Measurements from ENCODE around the gene ADORA3.

The ADORA3 gene

GRCh38 chr1:111490220-111490619 lies 13.2 kb downstream of the ADORA3 start:
- TF ChIP-seq POLR2A (IDR thresholded peaks at IDR 0.05; ENCODE audit: extremely low read depth, insufficient read length) = no peak
- TF ChIP-seq CTCF (IDR thresholded peaks at IDR 0.05; ENCODE audit: low read depth, low read length) = no peak
- no peak for TF ChIP-seq MYC (IDR thresholded peaks at IDR 0.05; ENCODE audit: low read depth, low read length)
- TF ChIP-seq MAX (IDR thresholded peaks at IDR 0.05; ENCODE audit: low read depth, low read length) = no peak
- H3K4me3 ChIP-seq (ENCODE audit: low read depth, low read length) = no peak overlapping the region
- no peak for DNase-seq (ENCODE audit: low read depth)

- H3K4me3 ChIP-seq (ENCODE audit: low read depth, low read length) = peak overlapping the region; percentile 40
- TF ChIP-seq MAX (IDR thresholded peaks at IDR 0.05; ENCODE audit: low read depth, low read length) (peak; percentile 26; the same call in 1 of the 2 replicates), CTCF (IDR thresholded peaks at IDR 0.05; ENCODE audit: low read depth, low read length) (peak; percentile 6), MYC (IDR thresholded peaks at IDR 0.05; ENCODE audit: low read depth, low read length) (no peak), POLR2A (IDR thresholded peaks at IDR 0.05; ENCODE audit: extremely low read depth, insufficient read length) (no peak)
- DNase-seq (ENCODE audit: low read depth) = peak; percentile 90
These were observed 13.8 kb downstream of the ADORA3 start for GRCh38 chr1:111489604-111490003.

GRCh38 chr1:111488669-111489068 lies 14.8 kb downstream of the ADORA3 start:
- TF ChIP-seq MAX (IDR thresholded peaks at IDR 0.05; ENCODE audit: low read depth, low read length) (no peak), CTCF (IDR thresholded peaks at IDR 0.05; ENCODE audit: low read depth, low read length) (no peak), MYC (IDR thresholded peaks at IDR 0.05; ENCODE audit: low read depth, low read length) (no peak), POLR2A (IDR thresholded peaks at IDR 0.05; ENCODE audit: extremely low read depth, insufficient read length) (no peak)
- no peak for DNase-seq (ENCODE audit: low read depth)
- H3K4me3 ChIP-seq (ENCODE audit: low read depth, low read length) = peak overlapping the region; percentile 12

- no peak for TF ChIP-seq MYC (IDR thresholded peaks at IDR 0.05; ENCODE audit: low read depth, low read length)
- DNase-seq (ENCODE audit: low read depth) = no peak
- H3K4me3 ChIP-seq (ENCODE audit: low read depth, low read length) = no peak overlapping the region
These were observed 16.3 kb downstream of the ADORA3 start for GRCh38 chr1:111487133-111487532.

- TF ChIP-seq POLR2A (IDR thresholded peaks at IDR 0.05; ENCODE audit: extremely low read depth, insufficient read length) (no peak), MAX (IDR thresholded peaks at IDR 0.05; ENCODE audit: low read depth, low read length) (no peak), MYC (IDR thresholded peaks at IDR 0.05; ENCODE audit: low read depth, low read length) (no peak), CTCF (IDR thresholded peaks at IDR 0.05; ENCODE audit: low read depth, low read length) (no peak)
- H3K4me3 ChIP-seq (ENCODE audit: low read depth, low read length) = no peak overlapping the region
- no peak for DNase-seq (ENCODE audit: low read depth)
These were observed 17.0 kb downstream of the ADORA3 start for GRCh38 chr1:111486431-111486830.

- TF ChIP-seq MYC (IDR thresholded peaks at IDR 0.05; ENCODE audit: low read depth, low read length) (no peak), CTCF (IDR thresholded peaks at IDR 0.05; ENCODE audit: low read depth, low read length) (no peak), MAX (IDR thresholded peaks at IDR 0.05; ENCODE audit: low read depth, low read length) (no peak), POLR2A (IDR thresholded peaks at IDR 0.05; ENCODE audit: extremely low read depth, insufficient read length) (no peak)
- no peak for DNase-seq (ENCODE audit: low read depth)
- H3K4me3 ChIP-seq (ENCODE audit: low read depth, low read length) = no peak overlapping the region
These were observed 18.9 kb downstream of the ADORA3 start for GRCh38 chr1:111484391-111485026.

Data from NB4 (cell line).